Activated T-cell treated with anti-CD3 and anti-CD28 coated beads for 1 hour (primary cell): Measurements from ENCODE around the gene YBEY.
"Not testable (repeated sequence)": the region's sequence is repeated elsewhere in the genome, so short reads cannot be mapped to it uniquely, and the experiment has no call there.

Experiments used
- DNase-seq: peaks from one replicate; pipeline ENCODE4 v3.0.0-alpha.2; 2020; ENCODE audit warnings: low read depth

The YBEY gene, protein sequence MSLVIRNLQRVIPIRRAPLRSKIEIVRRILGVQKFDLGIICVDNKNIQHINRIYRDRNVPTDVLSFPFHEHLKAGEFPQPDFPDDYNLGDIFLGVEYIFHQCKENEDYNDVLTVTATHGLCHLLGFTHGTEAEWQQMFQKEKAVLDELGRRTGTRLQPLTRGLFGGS

DNA sequence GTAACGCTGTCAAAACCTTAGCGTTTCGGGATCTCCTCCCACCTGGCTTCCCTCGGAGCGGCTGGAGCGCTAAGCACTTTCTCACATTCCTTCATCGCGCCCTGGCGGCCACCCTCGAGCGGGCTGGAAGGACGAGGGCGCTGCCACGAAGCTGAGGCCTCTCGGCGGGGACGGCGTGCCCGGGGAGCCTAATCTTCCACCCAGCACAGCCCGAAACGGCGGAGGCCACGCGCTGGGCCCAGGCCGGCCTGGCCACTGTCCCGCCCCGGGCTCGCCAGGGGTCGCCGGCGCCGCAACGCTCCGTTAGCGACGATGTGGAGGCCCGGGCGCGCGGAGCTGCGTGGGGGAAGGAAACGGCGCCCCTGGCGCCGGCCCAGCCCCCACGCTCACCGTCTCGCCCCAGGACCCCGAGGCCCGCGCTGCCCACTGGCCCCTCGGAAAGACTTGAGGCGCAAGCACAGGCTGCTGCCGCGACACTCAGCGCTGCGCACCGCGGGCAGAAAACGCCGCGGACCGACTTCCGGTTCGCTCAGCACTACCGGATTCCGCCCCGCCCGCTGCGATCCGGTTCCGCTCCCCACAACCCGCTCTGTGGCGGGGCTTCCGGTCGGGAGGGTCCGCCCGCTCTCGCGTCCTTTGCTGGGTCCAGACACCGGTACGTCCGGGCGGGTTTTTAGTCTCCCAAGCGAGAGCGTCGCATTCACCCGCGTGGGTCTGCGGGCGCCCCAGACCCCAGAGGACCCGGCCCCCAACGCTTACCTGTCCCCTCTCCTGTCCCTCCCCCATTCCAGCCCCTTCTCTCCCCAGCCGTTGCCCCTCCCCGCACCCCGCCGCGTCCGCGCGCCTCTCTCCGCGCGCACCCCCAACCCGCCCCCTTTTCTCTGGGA is at the start of gene YBEY:
YBEY (plus strand) TSS at position 582 of the 887 bp plus-strand sequence. CDS start 572 bp downstream, outside the sequence.
- peak; percentile 72 for DNase-seq

DNA sequence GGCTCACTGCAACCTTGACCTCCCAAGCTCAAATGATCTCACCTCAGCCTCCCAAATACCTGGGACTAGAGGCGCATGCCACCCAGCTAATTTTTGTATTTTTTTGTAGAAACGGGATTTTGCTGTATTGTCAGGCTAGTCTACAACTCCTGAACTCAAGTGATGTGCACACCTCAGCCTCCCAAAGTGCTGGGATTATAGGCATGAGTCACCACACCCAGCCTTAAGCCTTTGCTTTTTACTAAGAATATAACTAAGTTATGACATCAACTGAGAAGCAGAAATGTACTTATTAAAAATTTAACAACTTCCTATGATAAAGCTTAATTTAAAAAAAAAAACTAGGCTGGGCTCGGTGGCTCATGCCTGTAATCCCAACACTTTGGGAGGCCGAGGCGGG is 48.7 kb upstream of the YBEY start:
- DNase-seq = no peak

DNA sequence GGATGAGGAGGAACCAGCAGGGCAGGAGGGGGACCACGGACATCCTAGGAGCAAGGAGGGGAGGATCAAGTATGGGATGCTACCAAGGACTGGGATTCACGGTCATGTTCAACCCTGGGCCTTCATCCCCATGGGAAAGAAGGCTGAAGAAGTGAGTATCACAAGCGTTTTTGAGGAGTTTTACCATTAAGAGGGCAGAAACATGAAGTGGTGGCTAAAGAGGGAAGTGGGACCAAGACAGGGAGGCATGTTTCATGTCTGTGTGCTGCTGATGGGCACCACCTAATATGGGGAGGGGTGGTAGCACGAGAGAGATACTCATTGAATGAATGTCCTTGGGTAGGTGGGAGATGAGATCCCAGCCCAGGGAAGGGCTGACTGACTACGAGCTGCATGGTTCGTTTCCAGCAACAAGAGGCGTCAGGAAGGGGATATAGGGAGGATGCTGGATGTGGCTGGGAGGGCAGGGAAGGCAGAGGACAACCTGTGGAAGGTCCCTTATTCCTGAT is 46.3 kb upstream of the YBEY start:
- no peak for DNase-seq

DNA sequence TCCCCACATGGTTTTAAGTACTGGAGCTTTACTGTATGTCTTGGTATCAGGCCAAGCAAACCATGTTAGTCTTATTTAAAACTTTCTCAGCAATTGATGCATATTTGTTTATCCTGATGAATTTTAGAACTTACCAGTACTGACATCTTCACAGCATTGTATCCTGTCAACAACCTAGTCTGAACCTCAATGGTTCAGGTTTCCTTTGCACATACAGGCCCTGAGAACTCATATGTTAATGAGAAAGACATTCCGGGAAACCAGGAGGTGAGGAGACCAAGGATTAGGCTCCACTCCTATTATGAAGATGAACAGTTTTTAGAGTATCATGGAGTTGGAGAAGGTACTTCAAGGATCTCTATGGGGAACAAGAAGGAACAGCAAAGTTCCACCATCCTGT is 44.6 kb upstream of the YBEY start:
- not testable (repeated sequence) for DNase-seq

DNA sequence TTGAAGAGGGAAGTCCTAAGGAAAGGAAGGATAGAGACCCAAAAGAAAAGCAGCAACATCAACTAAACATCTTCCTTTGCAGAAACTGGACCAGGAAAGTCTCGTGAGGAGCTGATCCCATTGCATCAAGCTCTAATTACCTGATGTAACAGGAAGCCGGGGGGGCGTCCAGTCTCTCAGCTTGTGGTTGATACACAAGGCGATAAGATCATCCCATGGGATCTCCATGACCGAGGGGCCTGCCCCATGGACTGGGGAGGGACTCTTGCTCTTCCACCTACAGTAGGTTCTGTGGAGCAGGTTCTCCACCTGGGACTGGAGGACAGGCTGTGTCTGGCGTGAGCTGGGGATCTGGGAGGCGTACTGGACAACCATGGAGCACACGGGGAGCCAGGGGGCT is 42.8 kb upstream of the YBEY start:
- no peak for DNase-seq

DNA sequence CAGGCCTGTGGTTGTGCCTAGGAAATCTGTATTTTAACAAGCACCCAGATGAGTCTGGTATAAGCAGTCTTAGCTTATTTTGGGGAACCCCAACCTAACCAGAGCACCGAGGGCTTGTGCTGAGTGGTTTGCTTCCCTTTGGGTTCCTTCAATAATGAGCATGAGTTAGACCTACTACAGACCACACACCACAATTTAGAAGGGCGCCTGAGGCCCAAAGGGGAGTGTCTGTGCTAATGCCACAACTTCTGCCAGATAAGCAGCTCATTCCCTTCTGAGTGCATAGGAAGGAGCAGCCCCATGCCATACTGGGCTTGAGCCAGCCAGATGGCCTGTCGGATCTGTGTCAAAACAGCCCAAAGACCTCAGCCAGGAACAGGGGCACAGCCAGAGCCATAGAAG is 42.2 kb upstream of the YBEY start:
- DNase-seq = no peak

DNA sequence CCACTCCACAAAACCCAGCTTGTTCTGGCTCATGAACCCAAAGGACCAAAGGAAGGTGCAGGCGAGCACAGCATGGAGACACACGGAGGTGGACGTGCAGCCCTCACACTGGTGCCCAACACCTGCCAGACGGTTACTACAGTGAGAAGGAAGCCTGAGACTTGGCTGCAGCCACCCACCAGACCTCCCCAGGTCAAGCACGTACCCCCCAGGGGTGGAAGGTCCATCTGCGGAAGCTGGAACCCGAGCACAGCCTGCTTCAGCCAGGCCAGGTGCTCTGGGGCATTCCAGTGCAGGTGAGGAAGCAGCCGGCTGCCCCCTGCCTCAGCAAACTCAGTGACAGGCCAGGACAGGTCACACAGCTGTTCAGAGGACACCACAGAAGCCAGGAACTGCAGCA is 41.5 kb upstream of the YBEY start:
- DNase-seq = no peak

DNA sequence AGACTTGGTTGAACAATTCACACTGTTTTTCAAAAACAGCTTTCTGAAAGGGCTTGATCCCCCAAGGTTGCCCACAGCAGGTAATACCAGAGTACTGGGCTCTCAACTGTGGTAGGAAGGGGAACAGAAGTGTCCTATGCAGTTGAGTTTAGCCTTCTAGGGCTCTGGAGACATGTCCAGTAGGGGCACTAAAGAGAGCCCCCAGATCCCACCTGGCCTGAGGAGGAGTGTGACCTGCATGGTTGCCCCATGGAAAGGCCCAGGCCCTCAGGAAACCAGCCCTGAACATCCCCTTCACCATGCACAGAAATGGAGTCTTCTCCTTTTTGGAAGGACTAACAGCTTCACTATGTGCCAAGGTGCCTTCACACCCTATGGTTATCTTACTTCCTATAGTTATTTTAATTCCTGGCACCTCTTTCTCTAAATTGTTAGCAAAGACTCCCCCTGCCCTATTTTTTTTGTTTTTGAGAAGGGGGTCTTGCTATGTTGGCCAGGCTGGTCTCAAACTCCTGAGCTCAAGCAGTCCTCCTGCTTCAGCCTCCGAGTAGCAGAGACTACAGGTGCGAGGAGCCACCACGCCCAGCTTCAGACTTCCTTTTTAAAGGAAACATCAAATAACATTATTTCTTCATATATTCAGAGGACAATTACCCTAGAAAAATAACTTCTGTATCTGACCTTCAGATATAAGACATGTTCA is 40.8 kb upstream of the YBEY start:
- DNase-seq = no peak

DNA sequence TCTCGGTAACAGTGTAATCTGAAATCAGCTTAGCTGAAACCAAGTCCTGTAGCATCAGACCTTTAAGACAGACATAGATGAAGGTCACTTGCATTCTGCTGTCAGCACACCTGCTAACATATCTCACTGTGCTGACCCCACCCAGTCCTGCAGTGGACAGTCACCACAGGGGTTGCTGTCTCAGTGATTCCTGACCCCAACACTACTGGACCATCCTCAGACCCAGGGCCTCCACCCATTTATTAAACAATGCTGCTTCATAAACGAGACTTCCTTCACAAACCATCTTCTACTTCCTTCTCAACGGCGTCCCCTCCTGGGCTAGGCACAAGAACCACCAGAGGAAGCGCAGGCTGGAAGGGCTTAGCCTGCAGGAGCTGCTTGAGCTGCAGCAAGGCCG is 39.8 kb upstream of the YBEY start:
- DNase-seq = no peak

DNA sequence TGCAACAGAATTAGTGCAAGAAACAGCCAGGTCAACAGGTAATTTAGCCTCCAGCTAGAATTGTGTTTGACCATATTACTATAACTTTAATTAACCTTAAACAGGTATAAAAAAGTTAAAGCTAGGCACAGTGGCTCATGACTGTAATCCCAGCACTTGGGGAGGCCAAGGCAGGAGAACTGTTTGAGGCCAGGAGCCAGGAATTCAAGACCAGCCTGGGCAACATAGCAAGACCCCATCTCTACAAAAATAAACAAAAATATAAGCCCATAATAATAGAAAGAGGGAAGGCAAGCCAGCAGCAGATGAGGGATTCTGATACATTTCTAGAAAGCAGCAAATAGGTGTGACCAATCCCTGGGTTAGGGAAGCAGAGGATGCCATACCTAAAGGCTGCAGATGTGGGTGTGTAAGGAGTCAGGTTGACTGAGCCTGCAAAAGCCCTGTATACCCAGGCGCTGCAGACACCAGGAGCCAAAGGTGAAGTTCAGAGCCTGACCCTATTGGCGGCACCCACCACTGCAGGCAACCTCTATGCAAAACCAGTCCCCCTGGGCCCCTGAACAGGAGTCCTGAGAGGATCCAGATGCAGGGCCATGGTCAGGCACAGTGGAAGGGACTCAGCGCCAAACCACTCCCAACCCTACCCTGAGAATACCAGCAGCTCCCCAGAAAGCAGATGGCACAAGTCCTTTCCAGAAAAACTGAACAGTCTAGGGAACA is 38.3 kb upstream of the YBEY start:
- DNase-seq = no peak

DNA sequence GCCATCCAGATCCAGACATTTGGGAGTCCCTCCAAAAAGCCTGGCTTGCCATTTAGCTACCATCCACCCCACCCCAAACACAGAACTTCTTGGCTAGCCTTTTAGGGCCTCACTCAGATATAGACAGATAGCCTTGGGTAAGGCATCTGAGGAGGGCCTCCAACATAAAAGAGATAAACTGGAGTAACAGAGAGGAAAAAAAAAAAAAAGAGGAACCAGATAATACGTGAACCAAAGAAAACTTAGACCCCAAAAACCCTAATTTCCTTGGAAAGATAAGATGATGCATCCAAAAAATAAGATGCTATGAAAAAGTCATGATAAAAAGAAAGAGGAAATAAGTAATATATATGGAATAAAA is 37.7 kb upstream of the YBEY start:
- no peak for DNase-seq

DNA sequence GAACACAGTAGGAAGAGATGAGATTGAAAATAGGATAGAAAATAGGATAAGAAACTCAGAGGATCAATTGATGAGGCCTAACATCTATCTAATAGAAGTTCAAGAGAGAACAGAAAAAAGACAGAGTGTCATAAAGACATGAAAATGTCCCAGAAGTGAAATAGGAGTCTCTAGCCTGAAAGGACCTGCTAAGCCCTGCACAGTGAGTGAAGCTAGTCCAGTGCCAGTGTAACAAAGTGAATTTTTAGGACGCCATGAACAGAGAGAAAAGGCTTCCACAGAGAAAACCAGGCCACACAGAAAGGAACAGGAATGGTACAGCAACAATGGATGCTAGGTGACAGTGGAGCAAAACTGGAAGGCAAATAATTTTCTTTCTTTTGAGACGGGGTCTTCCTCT is 37.3 kb upstream of the YBEY start:
- DNase-seq = no peak

DNA sequence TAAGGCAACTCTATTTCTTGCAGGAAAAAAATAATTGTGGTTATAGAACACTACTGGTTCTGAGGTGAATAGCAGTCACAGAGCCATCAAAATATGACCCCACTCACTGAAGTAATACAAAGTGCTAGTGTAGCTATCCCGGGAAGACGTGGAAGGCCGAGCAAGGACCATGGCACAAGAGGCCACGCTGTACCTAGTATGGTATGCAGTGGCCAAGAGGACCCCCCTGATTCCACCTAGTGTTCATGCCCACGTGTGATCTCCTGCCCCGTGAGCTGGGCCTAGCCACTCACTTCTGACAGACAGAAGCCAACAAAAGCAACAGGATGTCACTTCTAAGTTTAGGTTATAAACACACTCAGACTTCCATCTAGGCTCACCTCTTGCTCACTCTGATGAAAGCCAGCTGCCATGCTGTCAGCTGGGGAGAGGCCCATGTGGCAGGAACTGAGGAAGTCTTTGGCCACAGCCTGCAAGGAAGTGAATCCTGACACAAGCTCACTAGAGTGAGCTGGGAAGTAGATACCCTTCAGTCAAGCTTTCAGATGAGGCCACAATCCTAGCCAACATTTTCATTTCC is 35.9 kb upstream of the YBEY start:
- DNase-seq = no peak

DNA sequence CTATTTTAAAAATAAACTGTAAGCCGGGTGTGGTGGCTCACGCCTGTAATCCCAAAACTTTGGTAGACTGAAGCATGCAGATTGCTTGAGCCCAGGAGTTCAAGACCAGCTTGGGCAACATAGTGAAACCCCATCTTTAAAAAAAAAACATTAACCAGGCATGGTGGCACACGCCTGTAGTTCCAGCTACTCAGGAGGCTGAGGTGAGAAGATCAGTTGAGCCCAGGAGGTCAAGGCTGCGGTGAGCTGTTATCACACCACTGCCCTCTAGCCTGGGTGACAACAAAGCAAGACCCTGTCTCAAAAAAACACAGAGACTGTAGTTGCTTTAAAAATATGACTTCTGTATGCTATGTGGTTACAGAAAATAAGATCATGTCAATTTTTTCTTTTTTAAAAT is 33.3 kb upstream of the YBEY start:
- no peak for DNase-seq

DNA sequence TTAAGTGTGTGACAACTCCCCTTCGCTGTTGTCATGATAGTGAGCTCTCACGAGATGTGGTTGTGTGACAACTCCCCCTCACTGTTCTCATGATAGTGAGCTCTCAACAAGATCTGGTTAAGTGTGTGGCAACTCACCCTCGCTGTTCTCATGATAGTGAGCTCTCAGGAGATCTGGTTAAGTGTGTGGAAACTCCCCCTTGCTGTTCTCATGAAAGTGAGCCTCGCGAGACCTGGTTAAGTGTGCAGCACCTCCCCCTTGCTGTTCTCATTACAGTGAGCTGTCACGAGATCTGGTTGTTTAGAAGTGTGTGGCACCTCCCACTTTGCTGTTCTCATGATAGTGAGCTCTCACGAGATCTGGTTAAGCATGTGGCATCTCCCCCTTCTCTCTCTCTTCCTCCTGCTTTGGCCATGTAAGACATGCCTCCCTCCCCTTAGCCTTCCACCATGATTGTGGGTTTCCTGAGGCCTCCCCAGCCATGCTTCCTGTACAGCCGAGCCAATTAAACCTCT is 32.5 kb upstream of the YBEY start:
- no peak for DNase-seq

DNA sequence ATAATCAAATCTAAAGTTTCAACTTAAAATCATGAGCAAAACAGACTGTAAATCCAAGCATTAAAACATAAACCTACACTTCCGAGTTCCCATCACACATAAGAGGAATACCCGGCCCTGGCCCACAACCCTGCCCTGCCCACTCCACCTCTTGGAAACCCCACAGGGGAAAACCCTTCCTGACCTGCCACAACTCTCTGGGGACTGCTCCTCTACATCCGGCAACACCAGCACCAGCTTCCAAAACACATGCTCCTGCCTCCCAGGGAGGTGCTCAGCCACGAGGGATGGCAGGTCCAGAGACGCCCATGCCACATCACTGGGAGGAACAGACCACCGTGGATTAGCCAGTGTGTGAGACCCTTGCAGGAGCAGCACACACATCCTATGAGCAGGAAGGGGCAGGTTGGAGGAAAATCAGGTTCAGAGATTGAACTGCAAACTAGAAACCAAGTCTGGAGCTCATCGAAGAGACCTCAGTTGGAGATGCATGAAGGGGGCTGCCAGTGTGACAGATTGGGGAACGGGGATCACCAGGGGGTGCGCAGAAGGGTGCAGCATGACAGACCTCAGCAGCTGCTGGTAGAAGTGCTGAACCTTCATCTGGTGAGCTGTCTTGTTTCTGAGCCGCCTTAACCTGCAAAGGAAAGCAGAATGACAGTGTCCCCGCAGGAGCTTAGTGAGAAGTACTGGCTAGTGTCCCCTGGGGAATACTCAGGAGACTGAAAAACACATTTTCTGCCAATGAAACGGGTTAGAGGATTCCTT is 31.8 kb upstream of the YBEY start:
- no peak for DNase-seq

DNA sequence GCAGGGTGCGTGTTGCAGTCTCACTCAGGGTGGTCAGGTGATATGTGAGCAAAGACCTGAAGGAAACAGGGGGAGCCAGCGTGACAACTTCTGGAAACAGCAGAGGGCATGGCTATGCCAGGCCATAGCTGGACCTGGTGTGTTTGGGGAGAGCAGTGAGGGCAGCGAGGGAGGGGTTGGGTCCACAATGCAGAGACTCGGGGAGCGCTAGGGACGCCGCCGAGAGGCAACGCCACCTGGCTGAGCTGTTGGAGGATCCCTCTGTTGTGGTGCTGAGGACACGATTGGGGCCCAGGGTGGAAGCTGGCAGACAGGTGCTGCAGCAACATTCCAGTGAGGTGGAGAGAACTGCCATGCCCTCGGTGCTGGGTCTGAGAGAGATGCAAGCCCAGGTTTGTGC is 31.0 kb upstream of the YBEY start:
- DNase-seq = no peak

DNA sequence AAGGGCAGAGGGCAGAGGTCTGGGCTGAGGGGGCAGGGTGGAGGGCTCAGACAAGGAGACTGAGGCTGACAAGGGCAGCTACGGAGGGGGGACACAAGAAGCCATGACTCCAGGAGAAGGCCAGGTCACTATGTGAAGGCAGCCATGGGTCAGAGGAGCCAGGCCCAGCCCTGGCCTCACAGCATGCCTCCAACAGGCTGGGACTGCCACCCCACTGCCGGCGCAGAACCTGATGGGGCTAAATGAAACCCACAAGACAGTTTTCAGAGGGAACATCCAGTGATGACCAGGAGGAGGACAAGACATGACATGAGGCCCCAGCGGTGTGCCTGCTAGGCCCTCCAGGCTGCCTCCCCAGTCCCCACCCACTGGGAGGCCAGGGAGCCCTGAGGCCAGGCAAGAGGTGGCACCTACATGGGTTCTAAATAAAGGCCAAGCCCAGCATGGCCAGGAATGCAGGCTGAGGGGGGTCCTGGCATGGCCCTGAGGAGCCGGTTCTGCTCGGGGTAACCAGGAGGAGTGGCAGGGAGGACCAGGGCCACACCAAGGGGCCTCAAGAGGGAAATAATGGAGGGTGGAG is 30.3 kb upstream of the YBEY start:
- no peak for DNase-seq

DNA sequence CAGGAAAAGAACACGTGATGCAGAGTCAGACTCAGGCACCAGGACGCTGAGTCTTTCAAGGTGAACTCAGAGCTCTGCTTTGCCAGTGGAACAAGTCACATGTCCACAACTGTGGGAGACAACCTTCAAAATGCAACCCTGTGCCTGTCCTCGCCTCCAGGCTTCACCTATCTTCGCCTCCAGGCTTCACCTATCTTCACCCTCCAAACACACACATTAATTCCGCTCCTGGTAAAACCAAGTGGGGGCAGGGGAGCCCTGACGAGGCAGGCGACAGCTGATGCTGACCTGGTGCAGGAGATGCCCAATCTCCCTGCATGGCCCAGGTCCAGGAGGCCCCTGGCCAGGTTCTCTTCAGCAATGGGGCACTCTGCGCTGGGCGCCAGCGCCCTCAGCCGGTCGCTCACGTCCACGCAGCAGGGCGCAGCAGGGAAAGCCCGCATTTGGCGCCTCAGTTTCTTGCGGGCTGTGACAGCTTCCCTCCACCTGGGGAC is 29.6 kb upstream of the YBEY start:
- DNase-seq = no peak

DNA sequence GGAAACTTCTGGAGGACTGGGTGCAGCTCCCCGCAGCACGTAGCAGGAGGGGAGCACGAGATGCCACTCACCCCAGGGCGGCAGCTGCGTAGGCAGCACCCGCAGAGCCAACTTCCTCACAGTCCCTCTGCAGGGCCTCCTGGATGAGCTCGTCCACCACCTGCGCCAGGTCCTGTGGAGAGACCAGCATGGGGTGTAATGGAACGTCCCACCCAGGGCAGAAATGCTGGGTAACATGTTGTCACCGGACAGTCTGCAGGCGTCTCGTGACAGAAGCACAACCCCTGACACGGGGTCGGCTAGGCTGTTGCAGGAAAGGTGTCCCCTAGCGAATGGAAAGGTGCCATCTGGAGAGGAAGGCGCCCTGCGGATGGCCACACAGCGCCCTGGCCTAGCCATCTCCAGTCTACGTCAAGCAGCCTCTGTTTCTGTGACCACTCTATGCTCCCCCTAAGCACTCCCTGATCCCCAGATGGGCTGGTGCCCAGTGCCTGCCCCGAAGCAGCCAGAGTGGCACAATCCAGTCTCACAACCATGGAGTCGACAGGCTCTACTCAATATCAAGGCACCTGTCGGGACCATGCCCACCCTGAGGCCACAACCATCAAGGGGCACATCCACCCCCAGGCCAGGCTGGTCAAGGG is 22.0 kb upstream of the YBEY start:
- DNase-seq = no peak
